ENCODE measurements around the gene GBP5. TPM values are rescaled to one million over a fixed set of nuclear protein-coding genes. Genes with fewer than 3 reads are reported as not detected.

GBP5 gene
- polyA plus RNA-seq, 2 of the 4 experiments (the other 2 are of a cell fraction) = 0.04 TPM; not detected in 1

- ChIA-PET POLR2A (no interaction called here), CTCF (no interaction called here)
- no peak for FAIRE-seq
- TF ChIP-seq FOSL2 (IDR thresholded peaks at IDR 0.05) = no peak
- no peak for TF ChIP-seq FOSL2 (CRISPR knock-in tag; IDR thresholded peaks at IDR 0.05)
- no peak for TF ChIP-seq CEBPB (IDR thresholded peaks at IDR 0.05)
- no peaks in the 10 kb centered on the region for H3K4me1 ChIP-seq
- H3K4me2 ChIP-seq = no peak overlapping the region
- DNase-seq (ENCODE audit: low read depth in 1 of 2, low spot score in 1 of 2) = no peak
- peak in 1 of 2 experiments; percentile 50; a peak in 1 of 6 replicates for ATAC-seq
- H3K9me3 ChIP-seq = no peaks in the 10 kb centered on the region
- 12% methylated on average over 2 of the region's 2 CpGs for WGBS (ENCODE audit: missing lambda C conversion rate)
- H3K27ac ChIP-seq = no peak overlapping the region
- no peak overlapping the region for H3K4me3 ChIP-seq
Observed at GRCh38 chr1:89262643-89263042, 10.0 kb downstream of the GBP5 start.

DNA sequence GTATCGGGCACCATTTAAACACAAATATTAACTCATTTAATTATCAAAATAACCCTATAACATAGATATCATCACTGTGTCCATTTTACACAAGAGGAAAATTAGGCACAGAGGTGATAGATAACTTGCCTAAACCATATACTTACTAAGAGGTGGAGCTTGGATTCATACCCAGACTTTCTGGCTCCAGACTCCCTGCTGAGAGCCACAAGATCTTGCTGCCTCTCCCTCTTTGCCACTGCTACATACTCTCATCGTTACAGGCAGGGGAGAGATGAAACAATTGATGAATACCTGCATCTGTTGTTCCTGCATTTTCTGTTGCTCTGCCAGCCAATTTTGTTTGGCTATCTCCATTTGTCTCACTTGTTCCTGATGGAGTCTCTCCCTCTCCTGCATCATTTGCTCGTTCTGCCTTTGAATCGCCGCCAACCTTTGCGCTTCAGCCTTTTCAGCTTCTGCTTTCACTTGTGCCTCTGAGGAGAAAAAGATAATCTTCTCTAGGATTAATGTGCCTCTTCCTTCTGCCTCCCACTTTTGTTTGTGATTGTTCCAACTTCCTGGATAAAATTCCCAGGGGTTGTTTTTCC, 10.6 kb downstream of the GBP5 start:
- no peak overlapping the region for H3K27ac ChIP-seq
- no peaks in the 10 kb centered on the region for H3K9me3 ChIP-seq
- ChIA-PET CTCF (no interaction called here), POLR2A (no interaction called here)
- TF ChIP-seq HDAC2 (IDR thresholded peaks at IDR 0.05) (no peak), FOXS1 (CRISPR knock-in tag; IDR thresholded peaks at IDR 0.05) (no peak), NR3C1 (IDR thresholded peaks at IDR 0.05) (no peak), HMGXB4 (CRISPR knock-in tag; IDR thresholded peaks at IDR 0.05; ENCODE audit: borderline replicate concordance) (no peak), KDM1A (IDR thresholded peaks at IDR 0.05; ENCODE audit: low read depth) (no peak), RAD21 (conservative IDR thresholded peaks at IDR 0.05 in 1 of 2, IDR thresholded peaks at IDR 0.05 in 1 of 2) (no peak), JUN (IDR thresholded peaks at IDR 0.05) (no peak), FOSB (CRISPR knock-in tag; IDR thresholded peaks at IDR 0.05) (no peak), RCOR1 (IDR thresholded peaks at IDR 0.05; ENCODE audit: low read depth, low read length) (no peak), TFCP2L1 (CRISPR knock-in tag; IDR thresholded peaks at IDR 0.05) (no peak), ZC3H11A (IDR thresholded peaks at IDR 0.05) (no peak), CBX2 (IDR thresholded peaks at IDR 0.05; ENCODE audit: borderline replicate concordance, low read depth) (no peak), ZFP36 (IDR thresholded peaks at IDR 0.05; ENCODE audit: borderline replicate concordance, partially characterized antibody) (no peak)
- ATAC-seq (no peak), DNase-seq (ENCODE audit: low read depth in 1 of 2, low spot score in 1 of 2) (no peak), FAIRE-seq (no peak)
- 54% methylated on average over 6 of the region's 6 CpGs for WGBS (ENCODE audit: missing lambda C conversion rate)
- no peaks in the 10 kb centered on the region for H3K4me1 ChIP-seq
- H3K4me2 ChIP-seq = no peak overlapping the region
- no peak overlapping the region for H3K4me3 ChIP-seq

DNA sequence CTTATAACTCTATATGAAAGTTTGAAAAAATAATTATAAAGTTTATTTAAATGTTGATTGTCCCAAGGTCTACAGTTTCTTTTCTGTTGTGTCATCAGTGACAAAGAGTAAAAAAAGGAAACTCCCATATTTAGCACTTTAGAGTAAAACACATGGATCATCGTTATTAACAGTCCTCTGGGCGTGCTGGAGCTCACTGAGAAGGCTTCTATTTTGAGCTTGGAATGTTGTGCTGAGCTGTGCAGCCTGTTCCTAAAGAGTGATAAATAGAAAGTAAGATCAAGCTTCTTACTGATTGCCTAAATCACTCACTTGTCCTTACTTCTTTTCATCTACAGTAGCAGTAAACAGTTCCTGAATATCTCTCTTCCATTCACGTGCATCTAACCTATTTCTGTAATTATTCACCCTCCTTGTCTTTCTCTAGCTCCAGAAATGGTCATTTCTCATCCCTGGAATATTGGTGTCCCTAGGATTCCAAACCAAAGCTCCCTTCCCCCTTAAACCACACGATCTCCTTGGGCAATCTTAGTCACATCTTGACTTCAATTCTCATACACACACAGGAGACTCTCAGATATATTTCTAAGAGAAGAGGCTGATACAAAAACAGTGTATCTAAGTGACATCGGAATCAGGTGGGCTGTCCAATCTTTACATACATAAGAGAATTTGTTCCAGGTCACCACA, 11.9 kb downstream of the GBP5 start:
- H3K27ac ChIP-seq = no peak overlapping the region
- no peaks in the 10 kb centered on the region for H3K9me3 ChIP-seq
- WGBS (ENCODE audit: missing lambda C conversion rate) = 10% methylated on average over 5 of the region's 5 CpGs
- DNase-seq (ENCODE audit: low read depth in 1 of 2, low spot score in 1 of 2) (no peak), FAIRE-seq (no peak), ATAC-seq (no peak)
- ChIA-PET CTCF (no interaction called here), POLR2A (no interaction called here)
- no peak overlapping the region for H3K4me3 ChIP-seq
- no peaks in the 10 kb centered on the region for H3K4me1 ChIP-seq
- H3K4me2 ChIP-seq = no peak overlapping the region
- TF ChIP-seq HOXB5 (CRISPR knock-in tag; IDR thresholded peaks at IDR 0.05) (no peak), HOXA7 (CRISPR knock-in tag; IDR thresholded peaks at IDR 0.05) (no peak), SMC3 (IDR thresholded peaks at IDR 0.05) (no peak), RFX5 (IDR thresholded peaks at IDR 0.05) (no peak), MYC (IDR thresholded peaks at IDR 0.05; ENCODE audit: borderline replicate concordance, low read length) (no peak), CHD4 (IDR thresholded peaks at IDR 0.05; ENCODE audit: borderline replicate concordance) (no peak), ESRRA (IDR thresholded peaks at IDR 0.05; ENCODE audit: borderline replicate concordance, low read length) (no peak), RARB (CRISPR knock-in tag; IDR thresholded peaks at IDR 0.05) (no peak), FOSB (CRISPR knock-in tag; IDR thresholded peaks at IDR 0.05) (no peak), NFE2L2 (conservative IDR thresholded peaks at IDR 0.05; ENCODE audit: low read length) (no peak), JUN (IDR thresholded peaks at IDR 0.05) (no peak), RCOR1 (IDR thresholded peaks at IDR 0.05; ENCODE audit: low read depth, low read length) (no peak), BHLHE40 (IDR thresholded peaks at IDR 0.05; ENCODE audit: low read depth, low read length) (no peak), ZFP36 (IDR thresholded peaks at IDR 0.05; ENCODE audit: borderline replicate concordance, partially characterized antibody) (no peak), POLR2AphosphoS2 (conservative IDR thresholded peaks at IDR 0.05; ENCODE audit: low read length) (no peak)
- TF ChIP-seq, protein P1, sequence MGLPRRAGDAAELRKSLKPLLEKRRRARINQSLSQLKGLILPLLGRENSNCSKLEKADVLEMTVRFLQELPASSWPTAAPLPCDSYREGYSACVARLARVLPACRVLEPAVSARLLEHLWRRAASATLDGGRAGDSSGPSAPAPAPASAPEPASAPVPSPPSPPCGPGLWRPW (IDR thresholded peaks at IDR 0.05) = no peak
- TF ChIP-seq, protein P2, sequence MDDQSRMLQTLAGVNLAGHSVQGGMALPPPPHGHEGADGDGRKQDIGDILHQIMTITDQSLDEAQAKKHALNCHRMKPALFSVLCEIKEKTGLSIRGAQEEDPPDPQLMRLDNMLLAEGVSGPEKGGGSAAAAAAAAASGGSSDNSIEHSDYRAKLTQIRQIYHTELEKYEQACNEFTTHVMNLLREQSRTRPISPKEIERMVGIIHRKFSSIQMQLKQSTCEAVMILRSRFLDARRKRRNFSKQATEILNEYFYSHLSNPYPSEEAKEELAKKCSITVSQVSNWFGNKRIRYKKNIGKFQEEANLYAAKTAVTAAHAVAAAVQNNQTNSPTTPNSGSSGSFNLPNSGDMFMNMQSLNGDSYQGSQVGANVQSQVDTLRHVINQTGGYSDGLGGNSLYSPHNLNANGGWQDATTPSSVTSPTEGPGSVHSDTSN (IDR thresholded peaks at IDR 0.05) = no peak

All from A549 (cell line).